GM11168 (cell line): ENCODE data around the gene GRHL1.

Source experiments
- in situ Hi-C: fragments of 300-500 bp; cut with MboI; formaldehyde crosslinking; loops from one replicate; pipeline ENCODE4 v1.12.0; 2022; ENCODE audit warnings: low sequenced_read_pairs; ENCODE audit not compliant: unreplicated experiment

The GRHL1 gene

DNA sequence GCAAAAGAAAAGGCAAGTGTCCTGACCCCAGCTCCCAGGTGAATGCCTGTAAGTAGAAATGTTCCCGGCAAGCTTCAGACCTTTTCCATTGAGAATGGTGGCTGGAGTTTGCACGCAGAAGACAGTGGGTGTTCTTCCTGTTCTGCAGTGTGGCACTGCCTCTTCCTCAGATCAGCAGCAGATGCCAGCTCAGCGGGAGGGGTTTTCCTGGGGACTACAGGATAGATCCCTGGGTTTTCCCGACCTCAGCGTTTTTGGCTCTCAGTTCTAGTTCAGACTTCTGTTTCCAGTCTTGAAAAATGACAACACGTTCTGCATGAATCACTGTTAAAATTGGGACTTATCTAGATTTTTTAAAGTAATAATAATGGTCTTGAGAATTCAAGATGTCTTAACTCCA lies 39.2 kb downstream of the GRHL1 start:
- in situ Hi-C loops: no loop called here

DNA sequence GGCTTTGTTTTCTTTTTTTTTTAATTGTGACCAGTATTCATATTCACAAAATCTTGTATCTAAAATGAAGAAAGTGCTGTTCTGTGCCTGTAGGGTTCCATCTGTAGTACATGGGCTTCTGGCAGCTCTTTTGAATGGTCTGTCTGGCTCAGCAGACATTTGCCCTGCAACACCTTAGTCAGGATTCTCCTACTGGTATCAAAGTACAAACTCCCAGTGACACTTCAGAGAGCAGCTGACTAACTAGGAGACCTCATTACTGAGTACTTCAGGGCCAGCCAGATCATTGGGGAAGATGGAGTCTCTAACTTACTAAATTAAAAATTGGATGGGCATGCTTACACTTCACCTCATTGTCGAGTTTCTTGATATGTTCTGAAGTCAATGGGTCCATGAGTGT lies 39.7 kb downstream of the GRHL1 start:
- in situ Hi-C loops: no loop called here

DNA sequence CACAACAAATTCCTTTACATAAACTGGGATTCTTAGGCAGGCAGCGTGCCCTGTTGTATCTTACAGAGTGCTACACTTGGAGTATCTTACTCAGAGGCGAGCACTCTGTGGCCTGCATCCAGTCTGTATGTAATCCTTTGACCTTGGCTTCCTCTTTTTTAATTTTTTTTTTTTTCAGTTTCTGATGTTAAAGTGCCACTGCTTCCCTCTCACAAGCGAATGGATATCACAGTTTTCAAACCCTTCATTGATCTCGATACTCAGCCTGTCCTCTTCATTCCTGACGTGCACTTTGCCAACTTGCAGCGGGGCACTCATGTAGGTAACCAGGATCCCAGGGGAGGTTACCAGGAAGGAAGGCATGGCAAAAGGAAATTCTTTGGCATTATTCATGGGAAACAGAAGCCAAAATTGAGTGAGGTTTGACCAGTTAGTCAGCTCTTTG lies 40.4 kb downstream of the GRHL1 start:
- in situ Hi-C loops: no loop called here

- in situ Hi-C loops: no loop called here
Observed at GRCh38 chr2:9992427-9993187, 41.1 kb downstream of the GRHL1 start.

DNA sequence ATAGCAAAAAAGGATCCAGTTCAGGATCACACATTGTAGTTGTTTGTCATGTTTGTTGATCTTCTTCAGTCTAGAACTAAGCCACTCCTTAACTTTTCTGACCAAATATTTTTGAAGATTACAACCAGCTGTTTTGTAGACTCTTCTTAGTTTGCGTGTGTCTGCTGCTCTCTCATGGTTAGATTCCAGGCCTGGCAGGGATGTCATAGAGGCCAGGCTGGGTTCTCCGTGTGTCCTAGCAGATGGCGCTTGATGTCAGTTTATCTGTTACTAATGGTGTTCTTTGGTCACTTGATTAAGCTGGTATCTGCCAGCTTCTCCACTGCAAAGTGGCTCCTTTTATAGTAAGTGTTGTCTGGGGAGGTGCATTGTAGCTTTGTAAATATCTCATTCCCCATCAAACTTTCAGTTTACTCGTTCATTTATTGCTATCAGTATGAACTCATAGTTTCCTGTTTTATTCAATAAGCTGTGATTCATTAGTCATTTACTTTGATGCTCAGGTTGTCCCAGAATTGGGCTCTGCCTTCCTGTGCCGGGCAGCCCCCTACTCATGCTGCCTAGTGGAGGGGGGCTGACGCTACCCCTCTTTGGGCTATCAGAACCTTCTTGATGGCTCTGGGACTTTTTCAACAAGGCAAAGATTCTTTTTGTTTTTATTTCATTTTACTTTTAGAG lies 42.1 kb downstream of the GRHL1 start:
- in situ Hi-C loops: no loop called here

DNA sequence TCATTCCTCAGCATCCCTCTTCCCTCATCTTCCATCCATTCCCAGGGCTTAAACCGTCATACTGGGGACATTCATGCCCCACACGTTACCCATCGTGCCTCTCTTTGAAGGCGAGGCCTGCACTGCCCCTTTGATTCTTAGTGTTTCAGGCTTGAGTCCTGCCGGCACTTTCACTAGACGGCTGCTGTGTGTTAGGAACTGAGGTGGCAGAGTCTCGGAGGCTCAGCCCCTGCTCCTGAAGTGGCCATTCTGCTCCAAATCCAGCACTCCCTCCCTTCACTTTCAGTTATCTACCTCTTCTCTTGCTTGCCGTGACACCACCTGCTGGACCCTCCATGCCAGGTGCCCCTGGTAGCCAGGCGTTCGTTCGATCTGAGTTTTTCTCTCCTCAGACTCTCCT lies 43.0 kb downstream of the GRHL1 start:
- in situ Hi-C loops: no loop called here

DNA sequence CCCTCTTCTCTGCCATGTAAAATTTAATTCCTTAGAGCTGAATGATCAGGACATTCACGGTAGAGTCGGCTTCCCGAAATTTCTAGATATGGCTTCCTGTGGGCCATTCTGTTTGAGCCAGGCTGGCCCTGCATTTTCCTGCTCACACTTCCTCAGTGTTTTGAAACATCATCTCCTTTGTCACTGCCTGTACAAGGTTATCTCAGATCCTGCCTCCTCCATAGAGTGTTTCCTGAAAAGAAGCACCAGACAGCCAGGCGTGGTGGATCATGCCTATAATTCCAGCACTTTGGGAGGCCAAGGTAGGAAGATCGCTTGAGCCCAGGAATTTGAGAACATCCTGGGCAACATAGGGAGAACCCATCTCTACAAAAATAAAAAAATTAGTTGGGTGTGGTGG lies 43.6 kb downstream of the GRHL1 start:
- in situ Hi-C loops: no loop called here

DNA sequence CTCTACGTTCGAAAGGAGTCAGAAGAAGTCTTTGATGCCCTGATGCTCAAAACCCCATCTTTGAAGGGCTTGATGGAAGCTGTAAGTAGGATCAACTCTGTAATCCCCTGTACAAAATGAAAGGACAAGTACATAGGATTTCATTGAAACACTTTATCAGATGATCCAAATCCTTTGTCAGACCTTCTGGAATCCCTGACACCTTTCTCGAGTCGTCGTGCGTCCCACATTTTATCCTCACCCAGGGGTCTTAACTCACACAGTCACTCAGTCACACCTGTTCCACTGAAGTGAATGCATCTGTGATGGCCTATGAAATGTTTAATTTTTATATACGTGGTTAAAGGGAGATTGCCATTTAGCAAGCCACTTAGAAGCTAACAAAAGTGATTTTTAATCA lies 44.8 kb downstream of the GRHL1 start:
- in situ Hi-C loops: no loop called here

- in situ Hi-C loops: no loop called here
Observed at GRCh38 chr2:9997936-9998335, 46.4 kb downstream of the GRHL1 start.

GRCh38 chr2:9998916-9999654 lies 47.6 kb downstream of the GRHL1 start:
- in situ Hi-C loops: no loop called here

DNA sequence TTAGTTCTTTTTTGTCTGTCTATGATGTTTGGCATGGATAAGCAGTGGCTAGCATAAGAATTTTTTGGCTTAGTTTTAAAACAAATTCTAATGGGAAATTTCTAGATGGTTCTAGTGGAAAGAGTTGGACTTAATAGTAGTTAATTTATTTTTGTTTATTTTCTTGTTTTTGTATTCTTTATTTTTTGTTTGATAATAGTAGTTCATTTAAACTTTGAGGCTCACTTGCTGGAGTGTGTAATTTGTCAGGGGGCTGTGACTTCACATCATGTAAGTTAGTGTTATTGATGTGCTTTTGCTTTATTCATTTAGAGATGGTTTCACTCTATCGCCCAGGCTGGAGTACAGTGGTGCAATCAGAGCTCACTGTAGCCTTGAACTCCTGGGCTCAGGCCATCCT lies 48.2 kb downstream of the GRHL1 start:
- in situ Hi-C loops: no loop called here

- in situ Hi-C loops: no loop called here
Observed at GRCh38 chr2:10000541-10000940, 49.0 kb downstream of the GRHL1 start.

GRCh38 chr2:10001586-10001985 lies 50.1 kb downstream of the GRHL1 start:
- in situ Hi-C loops: no loop called here

- in situ Hi-C loops: no loop called here
Observed at GRCh38 chr2:10002109-10002508, 50.6 kb downstream of the GRHL1 start.

- in situ Hi-C loops: no loop called here
Observed at GRCh38 chr2:10002681-10003080, 51.2 kb downstream of the GRHL1 start.

DNA sequence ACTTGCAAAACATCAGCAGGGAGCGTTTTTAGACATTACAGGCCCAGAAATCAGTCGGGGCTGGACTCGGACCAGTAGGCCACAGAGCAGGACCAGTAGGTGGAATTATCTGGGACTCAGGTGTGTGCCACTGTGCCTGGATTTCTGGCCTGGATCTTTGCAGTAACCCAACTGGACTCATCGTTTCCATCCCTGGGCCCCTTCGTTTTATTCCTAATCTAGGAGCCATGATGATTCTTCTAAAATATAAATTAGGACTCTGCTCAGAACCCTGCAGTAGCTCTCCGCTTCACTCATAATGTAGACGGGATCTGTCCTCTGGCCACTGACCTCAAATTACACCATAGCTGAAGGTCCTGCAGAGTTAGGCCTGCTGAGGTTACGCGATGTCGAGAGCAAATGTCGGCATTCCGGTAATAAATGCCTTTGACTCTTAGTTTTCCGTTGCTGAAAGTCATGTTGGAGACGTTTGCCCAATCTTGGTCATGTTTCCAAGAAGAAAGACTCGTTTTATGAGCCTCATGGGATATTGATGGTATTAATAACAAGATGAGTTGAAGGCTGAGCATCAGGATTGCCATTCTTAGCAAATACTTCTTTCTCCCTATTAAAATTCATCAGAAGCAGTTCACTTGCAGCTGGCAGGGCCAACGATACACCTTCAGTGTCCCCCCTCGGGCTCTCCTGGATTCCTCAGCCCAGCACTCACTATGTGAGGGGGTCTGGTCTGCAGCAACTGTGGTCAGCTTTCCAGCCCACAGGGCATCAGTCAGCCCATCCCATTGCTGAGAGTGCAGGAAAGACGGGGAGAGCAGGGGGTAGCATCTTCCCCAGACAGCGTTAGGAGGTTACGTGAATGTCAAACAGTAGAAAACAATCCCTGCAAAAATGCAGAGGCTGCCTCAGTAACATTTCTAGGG lies 52.0 kb downstream of the GRHL1 start:
- in situ Hi-C loops: no loop called here

GRCh38 chr2:10004401-10004800 lies 52.9 kb downstream of the GRHL1 start:
- in situ Hi-C loops: no loop called here

GRCh38 chr2:10004836-10005235 lies 53.3 kb downstream of the GRHL1 start:
- in situ Hi-C loops: no loop called here

GRCh38 chr2:10005461-10006235 lies 54.2 kb downstream of the GRHL1 start:
- in situ Hi-C loops: no loop called here
